GM23338 (cell line): ENCODE data around the gene CHP2.

Source experiments
- CREB1 ChIP-seq: fragments of 250-450 bp; sonication (Bioruptor Pico); IDR thresholded peaks from 2 replicates; pipeline ENCODE4 v1.5.0; 2020; ENCODE audit warnings: low read depth, mild to moderate bottlenecking, moderate library complexity
- ETS1 ChIP-seq: IDR thresholded peaks from 2 replicates; pipeline ENCODE4 v1.6.1; 2016; ENCODE audit warnings: antibody characterized with exemption
- EZH2 ChIP-seq: fragments of 200-600 bp; sonication (generic); IDR thresholded peaks from one replicate; pipeline ENCODE4 v1.8.0; 2017; ENCODE audit warnings: antibody characterized with exemption, mild to moderate bottlenecking, low read depth; ENCODE audit not compliant: unreplicated experiment
- JUNB ChIP-seq: IDR thresholded peaks from one replicate; pipeline ENCODE4 v1.6.1; 2016; ENCODE audit warnings: antibody characterized with exemption; ENCODE audit not compliant: unreplicated experiment
- NANOG ChIP-seq: IDR thresholded peaks from 2 replicates; pipeline ENCODE4 v1.6.1; 2016; ENCODE audit warnings: antibody characterized with exemption, borderline replicate concordance
- POLR2AphosphoS5 ChIP-seq: IDR thresholded peaks from 2 replicates; pipeline ENCODE4 v1.6.1; 2016; ENCODE audit warnings: antibody characterized with exemption, low read depth
- ZNF114 ChIP-seq: fragments of 250-450 bp; sonication (Bioruptor Pico); IDR thresholded peaks from 2 replicates; pipeline ENCODE4 v1.5.0; 2020; ENCODE audit warnings: mild to moderate bottlenecking, moderate library complexity
- TF ChIP-seq, protein P1 (sequence below), 2 experiments: fragments of 200-600 bp in 1 of 2; sonication (generic) in 1 of 2; conservative IDR thresholded peaks; 2 replicates each; pipeline versions ENCODE4 v1.5.1 to v1.6.1; 2016 to 2017; ENCODE audit warnings: antibody characterized with exemption in 2 of 2, low read depth in 2 of 2, mild to moderate bottlenecking in 2 of 2, moderate library complexity in 1 of 2
- TF ChIP-seq, protein P2 (sequence below): IDR thresholded peaks from one replicate; pipeline ENCODE4 v1.6.1; 2018; ENCODE audit warnings: antibody characterized with exemption; ENCODE audit not compliant: unreplicated experiment

DNA sequence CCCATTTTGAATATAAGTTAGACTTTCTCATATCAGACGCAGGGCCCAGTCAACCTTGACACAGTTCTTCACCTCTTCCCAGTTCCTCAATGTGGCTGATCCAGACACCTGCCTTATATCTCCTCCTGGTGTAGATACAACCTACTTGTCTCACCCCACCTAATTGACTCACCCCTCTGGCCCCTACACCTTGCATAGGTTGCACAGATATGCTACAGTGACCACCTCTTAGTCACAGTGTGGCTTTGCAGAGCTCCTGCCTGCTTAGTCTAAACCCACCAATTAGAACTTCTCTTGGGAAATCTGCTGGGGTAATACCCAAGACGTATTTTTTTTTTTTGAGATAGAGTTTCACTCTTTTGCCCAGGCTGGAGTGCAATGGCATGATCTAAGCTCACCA lies 16.8 kb downstream of the CHP2 start:
- TF ChIP-seq, protein P1, sequence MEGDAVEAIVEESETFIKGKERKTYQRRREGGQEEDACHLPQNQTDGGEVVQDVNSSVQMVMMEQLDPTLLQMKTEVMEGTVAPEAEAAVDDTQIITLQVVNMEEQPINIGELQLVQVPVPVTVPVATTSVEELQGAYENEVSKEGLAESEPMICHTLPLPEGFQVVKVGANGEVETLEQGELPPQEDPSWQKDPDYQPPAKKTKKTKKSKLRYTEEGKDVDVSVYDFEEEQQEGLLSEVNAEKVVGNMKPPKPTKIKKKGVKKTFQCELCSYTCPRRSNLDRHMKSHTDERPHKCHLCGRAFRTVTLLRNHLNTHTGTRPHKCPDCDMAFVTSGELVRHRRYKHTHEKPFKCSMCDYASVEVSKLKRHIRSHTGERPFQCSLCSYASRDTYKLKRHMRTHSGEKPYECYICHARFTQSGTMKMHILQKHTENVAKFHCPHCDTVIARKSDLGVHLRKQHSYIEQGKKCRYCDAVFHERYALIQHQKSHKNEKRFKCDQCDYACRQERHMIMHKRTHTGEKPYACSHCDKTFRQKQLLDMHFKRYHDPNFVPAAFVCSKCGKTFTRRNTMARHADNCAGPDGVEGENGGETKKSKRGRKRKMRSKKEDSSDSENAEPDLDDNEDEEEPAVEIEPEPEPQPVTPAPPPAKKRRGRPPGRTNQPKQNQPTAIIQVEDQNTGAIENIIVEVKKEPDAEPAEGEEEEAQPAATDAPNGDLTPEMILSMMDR (conservative IDR thresholded peaks at IDR 0.05; ENCODE audit: low read depth in 2 of 2): no peak
- TF ChIP-seq ZNF114 (CRISPR knock-in tag): no peak
- TF ChIP-seq, protein P2, sequence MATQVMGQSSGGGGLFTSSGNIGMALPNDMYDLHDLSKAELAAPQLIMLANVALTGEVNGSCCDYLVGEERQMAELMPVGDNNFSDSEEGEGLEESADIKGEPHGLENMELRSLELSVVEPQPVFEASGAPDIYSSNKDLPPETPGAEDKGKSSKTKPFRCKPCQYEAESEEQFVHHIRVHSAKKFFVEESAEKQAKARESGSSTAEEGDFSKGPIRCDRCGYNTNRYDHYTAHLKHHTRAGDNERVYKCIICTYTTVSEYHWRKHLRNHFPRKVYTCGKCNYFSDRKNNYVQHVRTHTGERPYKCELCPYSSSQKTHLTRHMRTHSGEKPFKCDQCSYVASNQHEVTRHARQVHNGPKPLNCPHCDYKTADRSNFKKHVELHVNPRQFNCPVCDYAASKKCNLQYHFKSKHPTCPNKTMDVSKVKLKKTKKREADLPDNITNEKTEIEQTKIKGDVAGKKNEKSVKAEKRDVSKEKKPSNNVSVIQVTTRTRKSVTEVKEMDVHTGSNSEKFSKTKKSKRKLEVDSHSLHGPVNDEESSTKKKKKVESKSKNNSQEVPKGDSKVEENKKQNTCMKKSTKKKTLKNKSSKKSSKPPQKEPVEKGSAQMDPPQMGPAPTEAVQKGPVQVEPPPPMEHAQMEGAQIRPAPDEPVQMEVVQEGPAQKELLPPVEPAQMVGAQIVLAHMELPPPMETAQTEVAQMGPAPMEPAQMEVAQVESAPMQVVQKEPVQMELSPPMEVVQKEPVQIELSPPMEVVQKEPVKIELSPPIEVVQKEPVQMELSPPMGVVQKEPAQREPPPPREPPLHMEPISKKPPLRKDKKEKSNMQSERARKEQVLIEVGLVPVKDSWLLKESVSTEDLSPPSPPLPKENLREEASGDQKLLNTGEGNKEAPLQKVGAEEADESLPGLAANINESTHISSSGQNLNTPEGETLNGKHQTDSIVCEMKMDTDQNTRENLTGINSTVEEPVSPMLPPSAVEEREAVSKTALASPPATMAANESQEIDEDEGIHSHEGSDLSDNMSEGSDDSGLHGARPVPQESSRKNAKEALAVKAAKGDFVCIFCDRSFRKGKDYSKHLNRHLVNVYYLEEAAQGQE: no peak
- no peak for TF ChIP-seq EZH2
- no peak for TF ChIP-seq ETS1
- TF ChIP-seq POLR2AphosphoS5: no peak
- TF ChIP-seq NANOG: no peak
- no peak for TF ChIP-seq CREB1 (CRISPR knock-in tag)
- TF ChIP-seq JUNB: no peak
